Uterus (tissue), 4 donors: ENCODE data around the gene MT1A. TPM values are rescaled to one million over a fixed set of nuclear protein-coding genes. Genes with fewer than 3 reads are reported as not detected.
A peak's percentile ranks its signal among the peaks of the same experiment; 100 is the strongest.
"Not testable (repeated sequence)": the region's sequence is repeated elsewhere in the genome, so short reads cannot be mapped to it uniquely, and the experiment has no call there.

Experiments used
- DNase-seq, 2 donors: peaks; one replicate each; pipeline ENCODE4 v3.0.0-alpha.2; 2019 to 2020
- H3K27ac ChIP-seq, 2 donors: fragments of 200-600 bp; sonication (generic); 1 replicate in 1 of 2; 2 replicates in 1 of 2; pipeline ENCODE4 v1.5.1; 2016 to 2018
- H3K27me3 ChIP-seq, 2 donors: fragments of 200-600 bp; sonication (generic); one replicate each; pipeline ENCODE4 v1.5.1; 2018 to 2019; ENCODE audit warnings: control low read depth in 1 of 2
- H3K36me3 ChIP-seq, 2 donors: fragments of 200-600 bp; sonication (generic); one replicate each; pipeline ENCODE4 v1.5.1; 2019; ENCODE audit warnings: control low read depth in 1 of 2
- H3K4me1 ChIP-seq, 2 donors: fragments of 200-600 bp; sonication (generic); one replicate each; pipeline ENCODE4 v1.5.1; 2018 to 2019; ENCODE audit warnings: control low read depth in 1 of 2
- H3K4me3 ChIP-seq, 2 donors: fragments of 200-600 bp; sonication (generic); 1 replicate in 1 of 2; 2 replicates in 1 of 2; pipeline ENCODE4 v1.5.1; 2018 to 2019; ENCODE audit warnings: mild to moderate bottlenecking in 1 of 2
- H3K9me3 ChIP-seq, 2 donors: fragments of 200-600 bp; sonication (generic); one replicate each; pipeline ENCODE4 v1.5.1; 2019; ENCODE audit warnings: control low read depth in 1 of 2
- CTCF ChIP-seq, 4 experiments: fragments of 200-600 bp in 2 of 4; fragments of 450-650 bp in 2 of 4; sonication (generic) in 2 of 4; IDR thresholded peaks; one replicate each; pipeline ENCODE4 v1.5.1; 2016 to 2019; ENCODE audit warnings: antibody characterized with exemption in 4 of 4, mild to moderate bottlenecking in 2 of 4, moderate library complexity in 1 of 4
- POLR2A ChIP-seq, 2 donors: fragments of 450-650 bp; IDR thresholded peaks; one replicate each; pipeline ENCODE4 v1.6.1; 2016; ENCODE audit warnings: antibody characterized with exemption in 2 of 2, mild to moderate bottlenecking in 1 of 2, moderate library complexity in 1 of 2
- intact Hi-C: fragments of 100-400 bp; cut with DNase I; formaldehyde crosslinking; loops from one replicate; pipeline ENCODE4 v1.15.1; 2023; ENCODE audit warnings: low total_unique reads
- total RNA-seq, 4 donors: library from RNA; depleted of rRNA in 3 of 4; stranded (reverse); fragments of >200 nt in 3 of 4; gene quantifications; one replicate each; pipeline versions ENCODE4 v1.1.0 to v1.2.4, GENCODE V29; 2014 to 2023
- donor health status: DM: yes; HTN: yes; CAD: no.

MT1A gene
- total RNA-seq, 4 donors from 2014 or later: 13.8 TPM; not detected in 3

GRCh38 chr16:56672761-56673536 lies 34.5 kb downstream of the MT1A start:
- Histone ChIP-seq H3K9me3 (no peaks in the 10 kb centered on the region), H3K4me1 (no peaks in the 10 kb centered on the region), H3K4me3 (no peak overlapping the region), H3K27me3 (peaks cover 3 to 11% of the 10 kb centered on the region in 2 donors), H3K36me3 (no peaks in the 10 kb centered on the region), H3K27ac (no peak overlapping the region)
- no peak for TF ChIP-seq POLR2A (IDR thresholded peaks at IDR 0.05)
- intact Hi-C loops: no loop called here
- no peak for DNase-seq

GRCh38 chr16:56673921-56674320 lies 35.5 kb downstream of the MT1A start:
- no peaks in the 10 kb centered on the region for H3K9me3 ChIP-seq
- no peak overlapping the region for H3K4me3 ChIP-seq
- TF ChIP-seq POLR2A (IDR thresholded peaks at IDR 0.05) (no peak), CTCF (IDR thresholded peaks at IDR 0.05) (peak; percentile 34 to 55 (median 50))
- peaks cover 3 to 11% of the 10 kb centered on the region in 2 donors for H3K27me3 ChIP-seq
- intact Hi-C loops: no loop called here
- H3K27ac ChIP-seq: no peak overlapping the region
- peak in 1 of 2 donors; percentile 27 for DNase-seq
- no peaks in the 10 kb centered on the region for H3K4me1 ChIP-seq
- H3K36me3 ChIP-seq: no peaks in the 10 kb centered on the region

GRCh38 chr16:56674570-56674969 lies 36.1 kb downstream of the MT1A start:
- DNase-seq, H3K4me3 ChIP-seq, H3K4me1 ChIP-seq, H3K27ac ChIP-seq, H3K27me3 ChIP-seq, H3K9me3 ChIP-seq, H3K36me3 ChIP-seq, intact Hi-C loops: not testable (repeated sequence)

GRCh38 chr16:56675685-56676210 lies 37.3 kb downstream of the MT1A start:
- intact Hi-C loops: no loop called here
- Histone ChIP-seq H3K9me3 (no peaks in the 10 kb centered on the region), H3K36me3 (no peaks in the 10 kb centered on the region), H3K4me3 (no peak overlapping the region), H3K27ac (no peak overlapping the region), H3K4me1 (no peaks in the 10 kb centered on the region), H3K27me3 (peaks cover 3 to 6% of the 10 kb centered on the region in 2 donors)
- no peak for DNase-seq
- TF ChIP-seq CTCF (IDR thresholded peaks at IDR 0.05) (no peak), POLR2A (IDR thresholded peaks at IDR 0.05) (no peak)

GRCh38 chr16:56677474-56677873 lies 39.0 kb downstream of the MT1A start:
- no peaks in the 10 kb centered on the region for H3K9me3 ChIP-seq
- no peaks in the 10 kb centered on the region for H3K36me3 ChIP-seq
- intact Hi-C loops: no loop called here
- H3K4me1 ChIP-seq: no peaks in the 10 kb centered on the region
- no peak for DNase-seq
- peaks cover 3 to 6% of the 10 kb centered on the region in 2 donors for H3K27me3 ChIP-seq
- no peak overlapping the region for H3K27ac ChIP-seq
- H3K4me3 ChIP-seq: no peak overlapping the region
- TF ChIP-seq POLR2A (IDR thresholded peaks at IDR 0.05) (no peak), CTCF (IDR thresholded peaks at IDR 0.05) (no peak)

GRCh38 chr16:56679078-56679730 lies 40.7 kb downstream of the MT1A start:
- Histone ChIP-seq H3K4me1 (no peaks in the 10 kb centered on the region), H3K27ac (no peak overlapping the region), H3K4me3 (no peak overlapping the region), H3K27me3 (peaks cover 0 to 3% of the 10 kb centered on the region in 2 donors), H3K36me3 (no peaks in the 10 kb centered on the region), H3K9me3 (no peaks in the 10 kb centered on the region)
- DNase-seq: no peak
- intact Hi-C loops: no loop called here
- TF ChIP-seq POLR2A (IDR thresholded peaks at IDR 0.05) (no peak), CTCF (IDR thresholded peaks at IDR 0.05) (no peak)
